ENCODE data around the gene OPRD1. TPM values are rescaled to one million over a fixed set of nuclear protein-coding genes. Genes with fewer than 3 reads are reported as not detected.
"Not testable (repeated sequence)": the region's sequence is repeated elsewhere in the genome, so short reads cannot be mapped to it uniquely, and the experiment has no call there.

The OPRD1 gene
- total RNA-seq = not detected
- long read RNA-seq = 0 reads

- Histone ChIP-seq H3K4me1 (no peaks in the 10 kb centered on the region), H3K27ac (no peak within 1 kb of the TSS), H3K9me3 (no peaks in the 10 kb centered on the region), H3K36me3 (no peaks in the 10 kb centered on the region), H3K27me3 (ENCODE audit: low read depth) (peaks cover 67% of the 10 kb centered on the region), H3K4me3 (no peak within 1 kb of the TSS)
- intact Hi-C loops (cut with DNase I) = no loop called here
- ATAC-seq (no peak), DNase-seq (no peak)
- TF ChIP-seq, protein P1, sequence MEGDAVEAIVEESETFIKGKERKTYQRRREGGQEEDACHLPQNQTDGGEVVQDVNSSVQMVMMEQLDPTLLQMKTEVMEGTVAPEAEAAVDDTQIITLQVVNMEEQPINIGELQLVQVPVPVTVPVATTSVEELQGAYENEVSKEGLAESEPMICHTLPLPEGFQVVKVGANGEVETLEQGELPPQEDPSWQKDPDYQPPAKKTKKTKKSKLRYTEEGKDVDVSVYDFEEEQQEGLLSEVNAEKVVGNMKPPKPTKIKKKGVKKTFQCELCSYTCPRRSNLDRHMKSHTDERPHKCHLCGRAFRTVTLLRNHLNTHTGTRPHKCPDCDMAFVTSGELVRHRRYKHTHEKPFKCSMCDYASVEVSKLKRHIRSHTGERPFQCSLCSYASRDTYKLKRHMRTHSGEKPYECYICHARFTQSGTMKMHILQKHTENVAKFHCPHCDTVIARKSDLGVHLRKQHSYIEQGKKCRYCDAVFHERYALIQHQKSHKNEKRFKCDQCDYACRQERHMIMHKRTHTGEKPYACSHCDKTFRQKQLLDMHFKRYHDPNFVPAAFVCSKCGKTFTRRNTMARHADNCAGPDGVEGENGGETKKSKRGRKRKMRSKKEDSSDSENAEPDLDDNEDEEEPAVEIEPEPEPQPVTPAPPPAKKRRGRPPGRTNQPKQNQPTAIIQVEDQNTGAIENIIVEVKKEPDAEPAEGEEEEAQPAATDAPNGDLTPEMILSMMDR (IDR thresholded peaks at IDR 0.05) = no peak
Observed at GRCh38 chr1:28811766-28812668, at the start of gene OPRD1. Gene OPRD1 (plus strand): TSS chr1:28812170. CDS start chr1:28812384, 214 bp downstream.

- no peak overlapping the region for H3K4me3 ChIP-seq
- ATAC-seq (no peak), DNase-seq (no peak)
- H3K27me3 ChIP-seq (ENCODE audit: low read depth) = no peaks in the 10 kb centered on the region
- H3K27ac ChIP-seq = no peak overlapping the region
- H3K4me1 ChIP-seq = peaks cover 3% of the 10 kb centered on the region
- H3K9me3 ChIP-seq = no peaks in the 10 kb centered on the region
- H3K36me3 ChIP-seq = peaks cover 35% of the 10 kb centered on the region
- TF ChIP-seq, protein P1 (IDR thresholded peaks at IDR 0.05) = no peak
- intact Hi-C loops (cut with DNase I) = no loop called here
Observed at GRCh38 chr1:28766532-28767183, 45.3 kb upstream of the OPRD1 start.

DNA sequence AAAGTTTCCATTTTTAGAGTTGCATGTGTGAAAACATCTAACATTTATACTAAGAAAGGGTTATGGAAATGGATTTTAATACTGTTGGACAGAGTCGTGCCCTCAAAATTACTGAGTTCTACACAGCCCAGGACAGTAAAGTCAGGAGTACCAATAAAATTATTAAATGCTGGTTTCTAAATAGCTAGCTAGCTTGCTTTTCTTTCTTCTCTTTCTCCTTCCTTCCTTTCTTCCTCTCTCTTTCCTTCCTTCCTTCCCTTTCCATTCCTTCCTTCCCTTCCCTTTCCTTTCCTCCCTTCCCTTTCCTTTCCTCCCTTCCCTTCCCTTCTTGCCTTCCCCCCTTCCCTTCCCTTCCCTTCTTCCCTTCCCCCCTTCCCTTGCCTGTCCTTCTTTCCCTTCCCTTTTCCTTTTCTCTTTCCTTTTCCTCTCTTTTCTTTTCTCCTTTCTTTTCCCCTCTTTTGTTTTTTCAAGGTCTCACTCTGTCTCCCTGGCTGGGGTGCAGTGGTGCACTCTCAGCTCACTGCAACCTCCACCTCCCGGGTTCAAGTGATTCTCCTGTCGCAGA is 41.3 kb upstream of the OPRD1 start:
- H3K9me3 ChIP-seq = no peaks in the 10 kb centered on the region
- H3K4me3 ChIP-seq = no peak overlapping the region

GRCh38 chr1:28771921-28772320 is 40.0 kb upstream of the OPRD1 start:
- intact Hi-C loops (cut with DNase I); H3K4me3 ChIP-seq; H3K4me1 ChIP-seq; H3K9me3 ChIP-seq; H3K27ac ChIP-seq; ATAC-seq; DNase-seq; H3K27me3 ChIP-seq (ENCODE audit: low read depth): not testable (repeated sequence)
- H3K36me3 ChIP-seq = peaks cover 36% of the 10 kb centered on the region

More for the DNA sequence above, 41.3 kb upstream of the OPRD1 start:
- Histone ChIP-seq H3K4me1 (peaks cover 9% of the 10 kb centered on the region), H3K27me3 (ENCODE audit: low read depth) (no peaks in the 10 kb centered on the region), H3K27ac (no peak overlapping the region), H3K36me3 (peaks cover 36% of the 10 kb centered on the region)
- TF ChIP-seq, protein P1 (IDR thresholded peaks at IDR 0.05) = no peak
- DNase-seq = no peak
- no peak for ATAC-seq
- intact Hi-C loops (cut with DNase I) = no loop called here

GRCh38 chr1:28773105-28773504 is 38.9 kb upstream of the OPRD1 start:
- intact Hi-C loops (cut with DNase I) = no loop called here
- H3K4me3 ChIP-seq = no peak overlapping the region
- TF ChIP-seq, protein P1 (IDR thresholded peaks at IDR 0.05) = no peak
- no peak overlapping the region for H3K27ac ChIP-seq
- DNase-seq = no peak
- peaks cover 36% of the 10 kb centered on the region for H3K36me3 ChIP-seq
- ATAC-seq = no peak
- no peaks in the 10 kb centered on the region for H3K27me3 ChIP-seq (ENCODE audit: low read depth)
- H3K4me1 ChIP-seq = peaks cover 9% of the 10 kb centered on the region
- no peaks in the 10 kb centered on the region for H3K9me3 ChIP-seq

All from lower lobe of right lung (tissue), 2 donors.